ENCODE data around the gene PRAMEF20.
"Not testable (repeated sequence)": the region's sequence is repeated elsewhere in the genome, so short reads cannot be mapped to it uniquely, and the experiment has no call there.

Gene PRAMEF20

GRCh38 chr1:13410150-13410549 is at the start of gene PRAMEF20:
TSS of gene PRAMEF20 (plus strand) at chr1:13410450. CDS start at chr1:13416355, 5,905 bp downstream.
- DNase-seq (ENCODE audit: low read depth) = not testable (repeated sequence)

GRCh38 chr1:13362364-13362763 is 47.9 kb upstream of the PRAMEF20 start:
- DNase-seq (ENCODE audit: low read depth) = not testable (repeated sequence)

GRCh38 chr1:13364928-13365327 is 45.3 kb upstream of the PRAMEF20 start:
- not testable (repeated sequence) for DNase-seq (ENCODE audit: low read depth)

- not testable (repeated sequence) for DNase-seq (ENCODE audit: low read depth)
These were observed 43.7 kb upstream of the PRAMEF20 start for GRCh38 chr1:13366536-13366935.

GRCh38 chr1:13368544-13368943 is 41.7 kb upstream of the PRAMEF20 start:
- DNase-seq (ENCODE audit: low read depth) = not testable (repeated sequence)

GRCh38 chr1:13378983-13379382 is 31.3 kb upstream of the PRAMEF20 start:
- not testable (repeated sequence) for DNase-seq (ENCODE audit: low read depth)

- DNase-seq (ENCODE audit: low read depth) = not testable (repeated sequence)
These were observed 29.9 kb upstream of the PRAMEF20 start for GRCh38 chr1:13380380-13380779.

GRCh38 chr1:13389332-13389731 is 20.9 kb upstream of the PRAMEF20 start, which contains the start of gene PRAMEF17:
TSS of gene PRAMEF17 (plus strand) at chr1:13389632. CDS start at chr1:13389658, 26 bp downstream.
- not testable (repeated sequence) for DNase-seq (ENCODE audit: low read depth)

- not testable (repeated sequence) for DNase-seq (ENCODE audit: low read depth)
These were observed 17.2 kb upstream of the PRAMEF20 start for GRCh38 chr1:13393004-13393403.

- not testable (repeated sequence) for DNase-seq (ENCODE audit: low read depth)
These were observed 15.5 kb upstream of the PRAMEF20 start for GRCh38 chr1:13394761-13395160.

GRCh38 chr1:13395311-13395710 is 14.9 kb upstream of the PRAMEF20 start:
- DNase-seq (ENCODE audit: low read depth) = not testable (repeated sequence)

- DNase-seq (ENCODE audit: low read depth) = no peak
These were observed 2.4 kb upstream of the PRAMEF20 start for GRCh38 chr1:13407811-13408210.

- DNase-seq (ENCODE audit: low read depth) = no peak
These were observed 20.2 kb downstream of the PRAMEF20 start for GRCh38 chr1:13430495-13430894.

GRCh38 chr1:13432251-13432650 is 22.0 kb downstream of the PRAMEF20 start:
- DNase-seq (ENCODE audit: low read depth) = no peak

- DNase-seq (ENCODE audit: low read depth) = not testable (repeated sequence)
These were observed 23.6 kb downstream of the PRAMEF20 start for GRCh38 chr1:13433694-13434358.

- DNase-seq (ENCODE audit: low read depth) = no peak
These were observed 25.2 kb downstream of the PRAMEF20 start for GRCh38 chr1:13435458-13435857.

GRCh38 chr1:13439104-13439783 is 29.0 kb downstream of the PRAMEF20 start:
- not testable (repeated sequence) for DNase-seq (ENCODE audit: low read depth)

- DNase-seq (ENCODE audit: low read depth) = no peak
These were observed 33.2 kb downstream of the PRAMEF20 start for GRCh38 chr1:13443335-13443979.

GRCh38 chr1:13450204-13450603 is 40.0 kb downstream of the PRAMEF20 start:
- DNase-seq (ENCODE audit: low read depth) = no peak

GRCh38 chr1:13451399-13451965 is 41.2 kb downstream of the PRAMEF20 start:
- no peak for DNase-seq (ENCODE audit: low read depth)

GRCh38 chr1:13456904-13457532 is 46.8 kb downstream of the PRAMEF20 start:
- DNase-seq (ENCODE audit: low read depth) = no peak

- no peak for DNase-seq (ENCODE audit: low read depth)
These were observed 51.7 kb downstream of the PRAMEF20 start for GRCh38 chr1:13461977-13462376.
